NCI-H774 (cell line): ENCODE results near the gene ADORA2A.

Experiments
- DNase-seq: peaks from one replicate; lab custom pipeline; 2025; lab: John Stamatoyannopoulos, UW

Gene ADORA2A

GRCh38 chr22:24418786-24419474 is 8.5 kb upstream of the ADORA2A start:
- DNase-seq = no peak

- no peak for DNase-seq
Measured at GRCh38 chr22:24419475-24419850, 7.9 kb upstream of the ADORA2A start.

DNA sequence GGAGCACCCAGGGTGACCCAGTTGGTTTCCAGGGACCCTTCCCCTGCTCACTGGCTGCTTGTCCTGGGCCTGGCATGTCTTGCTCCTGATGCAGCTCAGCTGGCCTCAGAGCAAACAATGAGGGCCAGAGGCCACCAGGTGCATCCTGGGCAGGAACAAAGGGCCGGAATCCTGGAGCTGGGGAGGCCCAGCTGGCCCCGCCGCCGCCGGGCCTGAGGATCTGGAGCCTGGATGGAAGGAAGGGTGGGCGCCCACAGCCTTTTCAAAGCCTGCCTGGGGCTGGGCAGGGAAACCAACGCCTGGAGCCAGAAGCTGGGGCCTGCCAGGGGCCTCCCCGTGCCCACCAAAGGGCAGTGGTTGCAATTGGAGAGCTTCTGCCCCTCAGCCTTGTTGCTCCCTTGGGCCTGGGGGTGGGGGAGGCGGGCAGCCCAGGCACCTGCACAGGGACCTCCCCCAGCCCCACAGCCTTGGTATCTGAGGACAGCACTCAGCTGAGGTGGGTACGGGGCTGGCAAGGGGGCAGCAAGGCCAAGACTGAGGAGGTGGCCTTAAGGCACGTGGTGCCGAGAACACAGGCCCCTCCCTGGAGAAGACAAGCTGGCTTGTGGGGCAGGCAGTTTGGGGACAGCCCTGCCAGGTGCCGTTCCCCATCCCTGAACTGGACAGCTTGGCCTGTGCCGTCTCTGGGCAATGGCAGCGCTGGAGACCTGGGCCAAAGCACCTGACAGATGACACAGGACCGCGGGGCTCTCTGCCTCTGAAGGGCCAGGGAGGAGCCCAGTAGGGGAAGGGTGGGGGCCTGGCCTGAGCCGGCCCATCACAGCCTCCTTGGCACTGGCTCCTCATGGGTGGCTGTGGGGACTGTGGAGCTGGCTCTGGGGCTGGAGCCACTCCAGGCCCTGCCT is 7.1 kb upstream of the ADORA2A start:
- peak; percentile 56 for DNase-seq

GRCh38 chr22:24420977-24421343 is 6.4 kb upstream of the ADORA2A start:
- no peak for DNase-seq

DNA sequence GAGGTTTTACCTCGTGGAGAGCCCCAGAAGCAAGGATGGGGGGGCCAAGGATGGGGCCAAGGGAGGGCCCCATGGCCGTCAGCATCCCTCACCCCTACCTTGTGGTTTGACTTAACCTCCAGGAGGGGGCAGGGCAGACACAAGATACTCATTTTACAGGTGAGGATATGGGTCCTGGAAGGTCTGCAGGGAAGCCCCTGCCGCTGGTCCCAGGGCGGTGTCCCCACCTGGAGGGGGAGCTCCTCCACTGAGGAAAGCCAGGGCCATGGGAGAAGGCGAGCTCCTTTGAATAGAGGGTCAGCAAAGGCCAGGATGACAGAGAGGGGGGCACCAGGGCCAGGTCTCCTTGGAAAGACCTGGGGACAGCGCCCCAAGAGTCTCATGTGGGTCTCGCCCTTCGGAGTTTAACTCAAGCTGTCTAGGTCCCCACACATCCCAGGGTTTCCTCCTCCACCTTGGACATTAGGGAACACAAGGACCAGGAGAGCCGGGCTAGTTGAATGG is 5.9 kb upstream of the ADORA2A start:
- no peak for DNase-seq

DNA sequence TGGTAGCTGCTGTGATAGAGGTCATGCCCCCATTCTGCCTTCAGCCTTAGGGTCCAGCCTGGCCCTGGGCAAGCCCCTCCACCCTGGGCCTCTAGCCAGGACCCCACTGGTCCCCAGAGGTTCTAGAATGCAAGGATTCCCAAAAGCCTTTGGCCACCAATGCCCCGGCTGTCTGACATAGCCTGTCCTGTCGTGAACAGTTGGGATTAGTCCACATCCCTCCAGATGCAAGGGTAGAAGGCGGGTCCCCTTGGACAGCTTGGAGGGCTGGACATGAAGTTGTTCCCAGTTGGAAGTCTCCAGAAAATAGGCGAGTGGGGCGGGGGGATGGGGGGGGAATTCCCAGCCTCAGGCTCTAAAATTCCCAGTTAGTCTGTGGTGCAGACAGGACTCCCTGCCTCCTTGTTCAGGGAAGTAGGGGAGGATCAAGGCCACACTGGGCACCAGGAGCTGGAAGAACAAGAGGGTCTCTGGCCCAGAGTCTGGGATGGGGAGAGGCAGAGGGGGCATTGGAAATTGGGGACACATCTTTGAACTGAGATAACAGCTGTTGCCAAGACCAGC is 5.2 kb upstream of the ADORA2A start:
- DNase-seq = no peak

- DNase-seq = no peak
Measured at GRCh38 chr22:24423519-24424000, 3.8 kb upstream of the ADORA2A start.

- no peak for DNase-seq
Measured at GRCh38 chr22:24424001-24424900, 3.1 kb upstream of the ADORA2A start.

- no peak for DNase-seq
Measured at GRCh38 chr22:24424901-24425775, 2.3 kb upstream of the ADORA2A start.

DNA sequence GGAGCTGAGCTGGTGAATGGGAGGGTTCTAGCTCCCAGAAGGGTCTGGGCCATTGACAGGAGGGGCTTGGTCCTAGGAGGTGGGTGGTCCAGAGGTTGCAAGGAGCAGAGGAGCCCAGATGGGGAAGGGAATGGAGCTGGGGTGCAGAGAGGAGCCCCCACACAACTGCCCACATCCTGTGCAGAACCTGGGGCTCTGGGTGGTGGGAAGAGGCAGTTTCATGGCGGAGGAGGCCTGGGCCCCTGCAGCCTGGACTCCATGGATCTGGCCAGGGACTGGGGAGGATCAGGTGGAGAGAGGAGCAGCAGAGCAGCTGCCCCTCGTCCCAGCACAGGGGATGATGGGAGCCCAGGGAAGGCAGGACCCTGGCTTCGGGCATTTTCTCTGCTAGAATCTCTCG is 963 bp upstream of the ADORA2A start:
- DNase-seq = no peak

DNA sequence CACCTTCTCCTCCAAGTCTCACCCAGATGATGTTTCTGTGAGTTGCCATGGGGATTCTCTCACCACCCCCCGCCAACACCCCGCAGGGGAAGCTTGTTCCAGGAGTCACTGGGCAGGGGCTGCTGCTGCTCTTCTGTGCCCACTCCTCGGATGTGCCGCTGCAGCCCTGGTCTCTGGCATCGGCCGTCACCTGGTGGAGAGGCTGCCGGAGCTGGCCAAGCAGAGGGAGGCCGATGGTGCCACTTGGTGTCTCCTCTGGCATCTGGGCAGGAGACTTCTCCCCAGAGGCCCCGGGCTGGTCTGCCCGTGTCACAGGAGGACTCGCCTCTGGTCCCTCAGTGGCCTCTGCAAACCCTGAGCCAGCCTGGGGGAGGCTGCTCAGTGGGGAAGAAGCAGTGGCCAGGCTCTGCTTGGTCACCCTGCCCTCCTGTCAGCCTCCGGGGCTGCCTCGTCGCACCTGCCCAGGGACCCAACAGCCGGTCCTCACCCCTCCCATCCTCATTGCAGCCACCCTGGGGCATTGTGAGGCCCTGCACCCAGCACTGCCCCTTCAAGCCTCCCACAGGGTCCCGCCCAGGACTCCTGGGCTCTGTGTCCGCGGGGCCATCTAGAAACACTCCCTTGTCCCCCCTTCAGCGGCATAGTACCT is 424 bp upstream of the ADORA2A start:
- no peak for DNase-seq

DNA sequence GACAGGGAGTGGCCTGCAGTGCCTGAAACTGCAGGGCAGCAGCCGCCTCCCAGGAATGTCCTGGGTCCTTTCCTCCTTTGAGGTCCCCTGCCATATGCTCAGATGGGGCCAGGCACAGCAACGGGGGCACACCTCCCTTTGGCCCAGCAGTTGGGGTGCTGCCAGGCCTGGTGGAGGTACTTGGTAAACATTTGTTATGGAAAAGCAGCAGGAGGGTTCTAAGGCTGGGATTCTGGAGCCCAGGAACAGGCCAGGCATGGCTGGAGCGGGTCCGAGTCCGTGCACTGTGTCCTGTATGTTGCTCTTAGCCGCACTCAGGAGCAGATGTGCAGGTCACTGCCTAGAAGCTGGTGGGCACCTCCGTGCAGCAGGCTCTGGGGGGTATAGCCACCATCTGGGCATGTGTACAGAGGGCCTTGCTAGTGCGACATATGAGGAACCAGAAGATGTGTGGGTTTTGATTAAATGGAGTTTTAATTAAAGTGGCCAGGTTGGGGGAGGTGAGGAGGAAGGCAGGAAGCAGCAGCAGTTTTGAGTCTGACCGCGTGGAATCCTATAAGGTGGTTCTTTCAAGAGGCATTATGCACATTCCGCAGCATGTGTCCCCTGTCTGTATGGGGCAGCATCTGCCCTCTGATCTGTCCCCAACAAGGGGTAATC is 1.5 kb downstream of the ADORA2A start:
- DNase-seq = no peak

DNA sequence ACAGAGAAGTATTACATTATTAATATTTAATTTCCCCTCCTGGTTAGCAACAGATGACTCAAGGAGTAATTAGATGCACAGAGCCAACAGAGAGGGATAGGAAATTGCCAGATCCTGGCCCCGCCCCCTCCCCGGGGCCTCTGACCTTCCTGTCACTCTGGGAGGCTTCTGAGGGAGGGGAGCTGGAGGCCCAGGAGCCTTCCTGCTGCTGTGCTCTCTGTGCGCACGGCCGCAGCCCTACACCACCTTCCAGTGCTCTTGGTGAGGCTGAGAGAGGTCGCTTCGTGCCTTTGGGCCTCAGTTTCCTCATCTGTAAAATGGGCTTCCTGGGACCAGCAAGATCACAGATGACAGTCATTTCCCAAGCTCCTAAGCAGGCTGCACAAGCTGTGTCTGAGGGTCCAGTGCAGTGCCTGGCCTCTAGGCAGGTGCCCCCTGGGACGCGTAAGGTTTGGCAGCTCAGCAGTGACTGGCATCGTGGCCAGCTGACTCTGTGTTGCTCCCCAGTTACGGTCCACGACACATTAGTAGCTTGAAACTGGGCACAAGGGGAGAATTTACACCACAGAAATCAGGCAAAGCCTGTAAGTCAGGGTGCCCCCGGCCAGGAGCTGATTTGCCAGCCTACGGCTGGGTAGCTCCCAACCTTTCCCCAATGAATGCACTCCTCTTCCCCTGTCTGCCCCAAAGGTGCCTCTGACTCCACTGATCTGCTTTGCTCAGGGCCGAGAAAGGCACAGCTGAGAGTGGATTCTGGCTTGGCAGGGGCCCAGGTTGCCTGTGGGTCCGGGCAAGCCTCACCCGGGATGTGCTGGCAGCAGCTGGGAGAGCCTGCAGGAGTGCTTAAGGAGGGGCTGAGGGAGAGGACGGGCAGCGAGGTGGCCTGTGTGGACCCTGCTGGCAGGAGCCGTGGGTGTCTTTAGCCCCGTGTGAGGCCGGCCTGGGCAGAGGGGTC is 2.3 kb downstream of the ADORA2A start:
- DNase-seq = no peak

DNA sequence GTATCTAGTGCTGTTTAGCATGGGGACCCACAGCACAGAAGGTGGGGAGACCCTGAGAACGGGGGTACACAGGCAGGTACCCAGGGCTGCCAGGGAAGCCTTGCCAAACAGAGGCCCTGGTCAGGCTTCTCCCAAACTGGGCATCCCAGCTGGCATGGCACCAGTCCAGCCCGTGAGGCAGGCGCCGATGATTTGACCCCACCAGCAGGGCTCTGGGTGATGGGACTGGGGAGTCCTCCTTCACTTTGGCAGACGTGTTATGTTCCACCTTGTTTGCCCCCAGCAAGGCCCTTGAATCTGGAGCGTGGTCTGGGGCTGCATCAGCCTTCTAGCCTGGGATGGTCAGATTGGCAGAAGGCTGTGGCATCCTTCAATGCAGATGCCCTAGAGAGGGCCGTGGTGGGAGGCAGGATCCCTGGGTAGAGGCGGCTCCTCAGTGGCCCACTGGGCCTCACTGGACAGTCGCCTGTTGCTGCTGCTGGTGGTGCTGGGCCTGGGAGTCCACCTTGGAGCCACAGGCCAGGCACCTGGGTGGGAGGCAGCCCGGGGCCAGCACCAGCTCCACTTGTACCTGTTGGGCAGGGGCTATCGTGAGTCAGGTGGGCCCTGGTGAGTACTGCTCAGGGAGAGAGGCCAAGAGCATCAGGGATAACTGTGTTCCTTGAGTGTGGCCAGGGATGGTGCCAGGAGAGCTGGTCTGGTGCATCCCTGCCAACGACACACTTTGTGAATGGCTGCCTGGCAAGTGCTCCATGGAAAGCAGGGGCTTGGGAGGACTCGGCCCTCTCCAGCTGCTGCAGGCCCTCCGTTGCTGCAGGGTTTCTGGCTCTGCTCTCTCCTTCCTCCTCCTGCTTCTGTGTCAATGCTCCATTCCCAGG is 3.3 kb downstream of the ADORA2A start:
- no peak for DNase-seq

GRCh38 chr22:24431309-24432034 is 4.1 kb downstream of the ADORA2A start:
- no peak for DNase-seq

DNA sequence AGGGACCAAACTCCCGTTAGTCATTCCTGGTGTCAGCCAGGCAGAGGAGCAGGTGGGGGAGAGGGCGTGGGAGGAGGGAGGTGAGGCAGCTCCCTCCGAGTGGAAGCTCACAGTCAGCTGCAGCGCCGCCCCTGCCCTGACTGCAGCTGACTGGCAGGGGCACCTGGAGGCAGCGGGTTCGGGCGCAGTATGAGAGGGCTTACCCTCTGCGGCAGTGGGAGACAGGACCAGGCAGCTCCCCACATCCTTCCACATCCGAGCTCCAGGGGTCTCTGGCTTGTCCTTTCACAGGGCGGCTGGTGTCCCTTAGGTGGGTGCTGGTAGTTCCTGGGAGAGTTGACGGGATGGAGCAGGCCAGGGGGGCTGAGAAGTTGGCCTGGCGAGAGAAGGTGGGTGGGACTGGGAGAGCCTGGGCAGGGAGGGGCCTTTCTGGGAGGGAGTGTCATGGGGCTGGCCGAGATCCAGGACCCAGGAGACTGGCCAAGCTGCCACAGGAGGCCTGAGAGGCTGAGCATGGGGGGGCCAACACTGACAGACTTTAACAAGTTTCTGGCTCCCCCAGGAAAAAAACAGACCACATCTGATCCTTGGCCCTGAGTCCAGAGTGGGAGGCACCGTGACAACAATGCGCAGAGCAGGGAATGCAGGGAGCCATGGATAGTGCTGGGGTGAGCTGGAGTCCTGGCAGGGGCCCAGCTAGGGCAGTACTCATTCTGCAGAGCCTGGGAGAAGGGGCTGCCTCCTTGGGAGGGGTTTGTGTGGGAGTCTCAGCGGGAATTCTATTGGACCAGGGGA is 4.9 kb downstream of the ADORA2A start:
- no peak for DNase-seq
